ENCODE data around the gene CA7. TPM values are rescaled to one million over a fixed set of nuclear protein-coding genes. Genes with fewer than 3 reads are reported as not detected.

The CA7 gene
- total RNA-seq, 4 donors from 2014 or later, result not detected

GRCh38 chr16:66809765-66810164 lies 34.4 kb upstream of the CA7 start:
- 92% methylated on average over 4 of the region's 4 CpGs for WGBS, 2 donors
- DNase-seq (ENCODE audit: low spot score in 2 of 2), result no peak
- H3K9me3 ChIP-seq, result no peaks in the 10 kb centered on the region
- no peak overlapping the region for H3K27ac ChIP-seq
- TF ChIP-seq CTCF (IDR thresholded peaks at IDR 0.05) (no peak), POLR2A (IDR thresholded peaks at IDR 0.05) (no peak), EP300 (IDR thresholded peaks at IDR 0.05) (no peak)
- H3K36me3 ChIP-seq, result peaks cover 0 to 97% (median 7%) of the 10 kb centered on the region in 3 donors
- H3K4me3 ChIP-seq, result no peak overlapping the region
- H3K4me1 ChIP-seq, result no peaks in the 10 kb centered on the region
- H3K27me3 ChIP-seq, result no peaks in the 10 kb centered on the region

GRCh38 chr16:66810391-66810790 lies 33.8 kb upstream of the CA7 start:
- H3K4me1 ChIP-seq, result no peaks in the 10 kb centered on the region
- no peaks in the 10 kb centered on the region for H3K9me3 ChIP-seq
- no peak overlapping the region for H3K27ac ChIP-seq
- no peak for DNase-seq (ENCODE audit: low spot score in 2 of 2)
- WGBS, 2 donors, result 94 to 97% methylated on average over 4 of the region's 4 CpGs
- H3K27me3 ChIP-seq, result no peaks in the 10 kb centered on the region
- TF ChIP-seq CTCF (IDR thresholded peaks at IDR 0.05), result no peak
- TF ChIP-seq EP300 (IDR thresholded peaks at IDR 0.05), result no peak
- no peak for TF ChIP-seq POLR2A (IDR thresholded peaks at IDR 0.05)
- H3K36me3 ChIP-seq, result peaks cover 0 to 97% (median 1%) of the 10 kb centered on the region in 3 donors
- no peak overlapping the region for H3K4me3 ChIP-seq

GRCh38 chr16:66811043-66811442 lies 33.2 kb upstream of the CA7 start:
- no peak for DNase-seq (ENCODE audit: low spot score in 2 of 2)
- 92% methylated on average over 7 of the region's 7 CpGs for WGBS, 2 donors
- Histone ChIP-seq H3K27ac (no peak overlapping the region), H3K4me1 (no peaks in the 10 kb centered on the region), H3K4me3 (no peak overlapping the region), H3K9me3 (no peaks in the 10 kb centered on the region), H3K27me3 (no peaks in the 10 kb centered on the region), H3K36me3 (peaks cover 0 to 97% (median 5%) of the 10 kb centered on the region in 3 donors)
- TF ChIP-seq EP300 (IDR thresholded peaks at IDR 0.05) (no peak), CTCF (IDR thresholded peaks at IDR 0.05) (no peak), POLR2A (IDR thresholded peaks at IDR 0.05) (no peak)

- no peak overlapping the region for H3K27ac ChIP-seq
- no peak overlapping the region for H3K4me3 ChIP-seq
- H3K9me3 ChIP-seq, result no peaks in the 10 kb centered on the region
- H3K4me1 ChIP-seq, result no peaks in the 10 kb centered on the region
- no peak for TF ChIP-seq EP300 (IDR thresholded peaks at IDR 0.05)
- TF ChIP-seq POLR2A (IDR thresholded peaks at IDR 0.05), result no peak
- TF ChIP-seq CTCF (IDR thresholded peaks at IDR 0.05), result no peak
- H3K36me3 ChIP-seq, result peaks cover 0 to 97% (median 10%) of the 10 kb centered on the region in 3 donors
- H3K27me3 ChIP-seq, result no peaks in the 10 kb centered on the region
- WGBS, 2 donors, result 94 to 96% methylated on average over 2 of the region's 2 CpGs
- no peak for DNase-seq (ENCODE audit: low spot score in 2 of 2)
Observed at GRCh38 chr16:66814734-66815133, 29.5 kb upstream of the CA7 start.

GRCh38 chr16:66824006-66824405 lies 20.2 kb upstream of the CA7 start:
- WGBS, 2 donors, result 92 to 97% methylated on average over 4 of the region's 4 CpGs
- Histone ChIP-seq H3K27ac (no peak overlapping the region), H3K36me3 (peaks cover 0 to 80% (median 0%) of the 10 kb centered on the region in 3 donors), H3K9me3 (no peaks in the 10 kb centered on the region), H3K27me3 (no peaks in the 10 kb centered on the region), H3K4me1 (peaks cover 0 to 13% (median 2%) of the 10 kb centered on the region in 4 donors), H3K4me3 (no peak overlapping the region)
- TF ChIP-seq CTCF (IDR thresholded peaks at IDR 0.05), result no peak
- no peak for TF ChIP-seq EP300 (IDR thresholded peaks at IDR 0.05)
- TF ChIP-seq POLR2A (IDR thresholded peaks at IDR 0.05), result no peak
- DNase-seq (ENCODE audit: low spot score in 2 of 2), result no peak

Data from tibial nerve (tissue), 4 donors.